Ishikawa (cell line): ENCODE data around the gene RPS24.

Experiments used
- CREB1 ChIP-seq: IDR thresholded peaks from 2 replicates; pipeline ENCODE4 v1.6.1; 2012; ENCODE audit warnings: low read depth
- EGR1 ChIP-seq: IDR thresholded peaks from 2 replicates; pipeline ENCODE4 v1.6.1; 2012
- EP300 ChIP-seq: IDR thresholded peaks from 2 replicates; pipeline ENCODE4 v1.6.1; 2012; ENCODE audit warnings: borderline replicate concordance
- RAD21 ChIP-seq: IDR thresholded peaks from 2 replicates; pipeline ENCODE4 v1.6.1; 2012; ENCODE audit warnings: low read depth
- YY1 ChIP-seq: IDR thresholded peaks from 2 replicates; pipeline ENCODE4 v1.6.1; 2012; ENCODE audit warnings: low read depth
- ZBTB7A ChIP-seq: IDR thresholded peaks from 2 replicates; pipeline ENCODE4 v1.6.1; 2012; ENCODE audit warnings: low read depth

DNA sequence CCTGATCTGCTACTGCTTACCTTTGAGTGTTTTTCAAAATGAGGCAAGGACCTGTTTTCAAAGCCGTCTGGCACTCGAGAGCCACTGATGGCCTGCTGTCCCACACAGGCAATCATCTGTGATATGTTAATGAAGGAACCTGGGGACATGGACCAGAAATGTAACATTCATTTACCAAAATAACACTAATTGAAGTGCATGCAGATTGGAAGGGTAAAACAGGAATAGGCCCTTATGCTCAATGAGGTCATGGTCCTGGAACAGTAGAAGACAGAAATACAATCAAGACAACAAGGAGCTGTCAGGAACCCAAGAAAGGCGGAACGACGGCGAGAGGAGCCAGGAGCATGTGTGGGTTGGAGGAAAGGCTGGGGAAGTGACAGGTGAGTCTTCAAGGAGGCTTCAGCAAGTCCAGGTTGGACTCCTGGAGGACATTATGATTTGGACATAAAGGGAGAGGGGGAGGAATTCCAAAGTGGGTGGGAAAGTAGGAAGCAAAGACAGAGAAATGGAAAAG lies 32.6 kb upstream of the RPS24 start:
- TF ChIP-seq EGR1 (no peak), YY1 (no peak), CREB1 (no peak), EP300 (no peak), ZBTB7A (no peak), RAD21 (no peak)
